RWPE2 (cell line): ENCODE measurements around the gene EDRF1.
A peak's percentile ranks its signal among the peaks of the same experiment; 100 is the strongest.
"Not testable (repeated sequence)": the region's sequence is repeated elsewhere in the genome, so short reads cannot be mapped to it uniquely, and the experiment has no call there.

ENCODE experiments used
- ATAC-seq: fragments of 200-7000 bp; cut with Tn5 transposase; 3 replicates; pipeline ENCODE4 v1.9.1; 2021; ENCODE audit warnings: low read depth
- DNase-seq: peaks from one replicate; pipeline ENCODE4 v3.0.0-alpha.2; 2020; ENCODE audit warnings: low spot score
- H3K27ac ChIP-seq: fragments of 450-650 bp; 2 replicates; pipeline ENCODE4 v1.5.1; 2017; ENCODE audit warnings: mild to moderate bottlenecking; ENCODE audit not compliant: poor library complexity, severe bottlenecking
- H3K27me3 ChIP-seq: fragments of 250-450 bp; sonication (Bioruptor Pico); 2 replicates; pipeline ENCODE4 v1.5.1; 2021; ENCODE audit warnings: mild to moderate bottlenecking, moderate library complexity; ENCODE audit not compliant: insufficient read depth, poor library complexity, severe bottlenecking
- H3K36me3 ChIP-seq: fragments of 250-450 bp; sonication (Bioruptor Pico); 2 replicates; pipeline ENCODE4 v1.5.1; 2020; ENCODE audit warnings: low read depth, mild to moderate bottlenecking, moderate library complexity
- H3K4me1 ChIP-seq: fragments of 250-450 bp; sonication (Bioruptor Pico); 2 replicates; pipeline ENCODE4 v1.5.1; 2021; ENCODE audit warnings: mild to moderate bottlenecking, moderate library complexity; ENCODE audit not compliant: insufficient read depth, poor library complexity, severe bottlenecking
- H3K4me3 ChIP-seq: fragments of 250-450 bp; sonication (Bioruptor Pico); 2 replicates; pipeline ENCODE4 v1.5.1; 2021; ENCODE audit warnings: mild to moderate bottlenecking, moderate library complexity; ENCODE audit not compliant: severe bottlenecking
- H3K9me3 ChIP-seq: fragments of 250-450 bp; sonication (Bioruptor Pico); 2 replicates; pipeline ENCODE4 v1.5.1; 2021; ENCODE audit warnings: mild to moderate bottlenecking, moderate library complexity; ENCODE audit not compliant: severe bottlenecking
- CTCF ChIP-seq: fragments of 450-650 bp; IDR thresholded peaks from one replicate; pipeline ENCODE4 v1.5.1; 2017; ENCODE audit warnings: mild to moderate bottlenecking, moderate library complexity; ENCODE audit not compliant: poor library complexity, severe bottlenecking

EDRF1 gene

DNA sequence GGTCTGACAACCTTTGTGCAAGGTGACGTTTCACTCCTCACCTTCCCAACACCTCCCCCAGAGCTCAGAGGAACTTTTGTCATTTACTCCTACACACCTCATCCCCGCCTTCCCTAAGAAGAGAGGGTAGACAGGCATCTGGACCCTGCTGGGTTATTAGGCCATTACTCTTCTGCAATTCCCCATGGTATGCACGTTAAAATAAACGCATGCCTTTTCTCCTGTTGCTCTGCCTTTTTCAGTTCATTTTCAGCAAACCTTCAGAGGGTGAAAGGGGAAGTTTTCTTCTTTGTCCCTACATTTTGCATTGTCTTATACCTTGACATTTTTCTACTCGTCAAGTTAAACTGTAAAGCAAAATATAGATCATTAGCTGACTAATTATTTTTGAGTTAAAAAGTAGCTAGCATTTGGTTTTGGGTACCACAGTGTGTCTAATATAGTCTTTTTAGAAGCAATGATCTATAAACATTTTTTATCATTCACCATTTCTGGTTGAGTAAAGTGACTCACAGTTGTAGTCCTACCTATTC lies 10.5 kb upstream of the EDRF1 start:
- Histone ChIP-seq H3K4me3 (no peak overlapping the region), H3K36me3 (no peaks in the 10 kb centered on the region), H3K4me1 (peaks cover 4% of the 10 kb centered on the region), H3K27ac (no peak overlapping the region), H3K9me3 (no peaks in the 10 kb centered on the region), H3K27me3 (no peaks in the 10 kb centered on the region)
- TF ChIP-seq CTCF = no peak
- DNase-seq (no peak), ATAC-seq (no peak)

DNA sequence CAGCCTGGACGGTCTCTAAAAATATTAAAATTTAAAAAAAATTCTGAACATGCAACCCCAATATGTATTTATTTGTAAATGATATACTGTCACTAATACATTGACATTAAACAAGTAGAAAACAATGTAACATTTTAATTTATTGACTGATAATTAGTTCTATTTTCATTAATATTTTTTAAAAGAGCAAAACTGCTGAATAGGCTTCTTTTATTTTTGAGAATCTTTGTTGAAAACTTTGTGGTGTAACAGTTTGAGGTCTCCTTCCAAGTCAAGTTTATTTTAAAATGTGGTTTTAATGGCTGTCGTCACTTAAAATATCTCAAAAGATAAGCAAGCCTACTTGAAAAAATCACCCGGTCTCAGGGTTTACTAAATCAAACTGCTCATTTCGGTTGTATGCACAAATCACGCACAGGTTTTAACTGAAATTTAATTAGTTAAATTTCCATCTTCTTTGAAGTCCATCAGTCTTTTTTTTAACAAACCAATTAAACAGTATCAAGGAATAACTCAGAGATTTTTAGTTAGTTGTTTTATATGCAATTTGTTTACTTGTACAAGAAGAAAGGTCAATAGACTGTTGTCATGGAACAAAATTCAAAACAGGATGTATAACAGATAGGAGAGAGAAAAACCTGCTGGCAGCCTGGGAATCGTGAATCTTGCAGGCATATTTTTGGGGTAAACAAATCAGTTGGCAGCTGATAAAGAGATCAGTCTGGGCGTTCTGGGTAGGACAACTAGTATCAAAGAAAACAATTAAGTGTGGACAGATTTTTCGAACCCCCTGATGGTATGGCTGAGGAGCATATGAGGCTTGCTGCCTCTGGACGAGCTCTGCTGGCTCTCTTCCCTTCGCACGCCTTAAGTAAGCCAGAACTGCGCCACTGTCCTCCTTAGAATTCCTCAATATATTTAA lies 9.7 kb upstream of the EDRF1 start:
- no peak for ATAC-seq
- Histone ChIP-seq H3K4me3 (no peak overlapping the region), H3K36me3 (no peaks in the 10 kb centered on the region), H3K27ac (no peak overlapping the region), H3K4me1 (peaks cover 4% of the 10 kb centered on the region), H3K27me3 (no peaks in the 10 kb centered on the region), H3K9me3 (no peaks in the 10 kb centered on the region)
- TF ChIP-seq CTCF = no peak
- no peak for DNase-seq

DNA sequence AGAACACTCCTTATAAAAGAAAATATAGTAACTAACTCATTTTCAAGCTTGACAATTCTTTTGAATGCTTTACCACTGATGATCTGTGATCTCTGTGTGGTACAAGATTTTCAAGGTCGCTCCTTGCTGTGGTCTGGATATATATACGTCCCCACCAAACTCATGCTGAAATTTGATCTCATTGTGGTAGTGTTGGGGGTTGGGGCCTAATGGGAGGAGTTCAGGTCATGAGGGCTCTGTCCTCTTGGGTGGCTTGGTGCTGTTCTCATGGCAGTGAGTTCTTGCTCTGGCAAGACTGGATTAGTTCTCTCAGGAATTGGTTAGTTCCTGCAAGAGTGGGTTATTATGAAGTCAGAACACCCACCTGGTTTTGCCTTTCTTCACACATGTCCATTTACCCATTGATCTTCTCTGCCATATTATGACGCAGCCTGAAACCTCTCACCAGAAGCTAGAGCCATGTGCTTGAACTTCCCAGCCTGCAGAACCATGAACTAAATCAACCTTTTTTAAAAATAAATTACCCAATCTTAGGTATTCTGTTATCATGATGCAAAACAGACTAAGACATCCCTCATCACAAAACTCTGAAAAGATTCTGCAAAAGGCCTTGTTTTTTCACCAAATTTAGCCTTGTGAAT lies 8.3 kb upstream of the EDRF1 start:
- no peak for TF ChIP-seq CTCF
- Histone ChIP-seq H3K4me1 (peaks cover 4% of the 10 kb centered on the region), H3K27me3 (no peaks in the 10 kb centered on the region), H3K9me3 (no peaks in the 10 kb centered on the region), H3K27ac (no peak overlapping the region), H3K4me3 (no peak overlapping the region), H3K36me3 (no peaks in the 10 kb centered on the region)
- ATAC-seq (no peak), DNase-seq (no peak)

DNA sequence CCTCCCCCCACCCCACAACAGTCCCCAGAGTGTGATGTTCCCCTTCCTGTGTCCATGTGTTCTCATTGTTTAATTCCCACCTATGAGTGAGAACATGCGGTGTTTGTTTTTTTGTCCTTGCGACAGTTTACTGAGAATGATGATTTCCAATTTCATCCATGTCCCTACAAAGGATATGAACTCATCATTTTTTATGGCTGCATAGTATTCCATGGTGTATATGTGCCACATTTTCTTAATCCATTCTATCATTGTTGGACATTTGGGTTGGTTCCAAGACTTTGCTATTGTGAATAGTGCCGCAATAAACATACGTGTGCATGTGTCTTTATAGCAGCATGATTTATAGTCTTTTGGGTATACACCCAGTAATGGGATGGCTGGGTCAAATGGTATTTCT lies 4.8 kb upstream of the EDRF1 start:
- ATAC-seq, H3K27me3 ChIP-seq, DNase-seq, H3K9me3 ChIP-seq, H3K4me3 ChIP-seq, H3K27ac ChIP-seq, H3K4me1 ChIP-seq, H3K36me3 ChIP-seq: not testable (repeated sequence)

- ATAC-seq = no peak; the same call in 2 of the 3 replicates
- H3K4me3 ChIP-seq = peak overlapping the region; percentile 74
- H3K4me1 ChIP-seq = no peaks in the 10 kb centered on the region
- H3K9me3 ChIP-seq = no peaks in the 10 kb centered on the region
- no peak for TF ChIP-seq CTCF
- peaks cover 42% of the 10 kb centered on the region for H3K36me3 ChIP-seq
- no peak for DNase-seq
- H3K27ac ChIP-seq = peak overlapping the region; percentile 47
- H3K27me3 ChIP-seq = no peaks in the 10 kb centered on the region
Measured at GRCh38 chr10:125720002-125720382, 483 bp downstream of the EDRF1 start.
